HG02763 (cell line): Measurements from ENCODE around the gene PPP4R4.
"Not testable (repeated sequence)": the region's sequence is repeated elsewhere in the genome, so short reads cannot be mapped to it uniquely, and the experiment has no call there.

ENCODE experiments used
- ATAC-seq: cut with Tn5 transposase; IDR thresholded peaks from one replicate; pipeline ENCODE4 v1.9.1; 2021; ENCODE audit warnings: mild to moderate bottlenecking, moderate library complexity; ENCODE audit not compliant: unreplicated experiment

Gene PPP4R4

DNA sequence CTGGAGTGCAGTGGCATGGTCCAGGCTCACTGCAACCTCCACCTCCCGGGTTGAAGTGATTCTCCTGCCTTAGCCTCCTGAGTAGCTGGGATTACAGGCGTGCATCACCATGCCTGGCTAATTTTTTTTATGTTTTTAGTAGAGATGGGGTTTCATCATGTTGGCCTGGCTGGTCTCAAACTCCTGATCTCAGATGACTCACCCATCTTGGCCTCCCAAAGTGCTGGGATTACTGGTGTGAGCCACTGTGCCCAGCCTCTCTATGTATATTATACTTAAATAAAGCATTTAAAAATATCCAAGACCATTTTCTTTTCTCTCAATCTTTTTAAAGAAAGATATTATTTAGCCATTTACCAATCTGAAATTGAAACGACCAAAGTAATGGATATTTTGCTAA, 90.1 kb downstream of the PPP4R4 start:
- not testable (repeated sequence) for ATAC-seq

DNA sequence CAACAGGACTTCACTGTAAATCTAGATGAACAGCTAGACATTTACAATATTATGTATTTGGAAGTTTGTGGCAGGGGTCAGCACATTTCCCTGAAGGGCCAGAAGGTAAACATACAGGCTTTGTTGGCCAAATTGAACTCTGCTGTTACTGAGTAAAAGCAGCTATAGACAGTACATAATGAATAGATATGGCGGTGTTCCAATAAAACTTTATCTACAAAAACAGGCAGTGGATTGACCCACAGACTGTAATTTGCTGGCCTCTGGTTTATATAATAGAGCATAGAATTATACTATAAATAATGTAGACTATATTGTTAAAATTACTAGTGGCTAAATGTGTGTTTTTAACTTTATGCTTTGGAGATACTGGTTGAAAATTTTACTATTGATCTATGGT, 93.2 kb downstream of the PPP4R4 start:
- no peak for ATAC-seq

DNA sequence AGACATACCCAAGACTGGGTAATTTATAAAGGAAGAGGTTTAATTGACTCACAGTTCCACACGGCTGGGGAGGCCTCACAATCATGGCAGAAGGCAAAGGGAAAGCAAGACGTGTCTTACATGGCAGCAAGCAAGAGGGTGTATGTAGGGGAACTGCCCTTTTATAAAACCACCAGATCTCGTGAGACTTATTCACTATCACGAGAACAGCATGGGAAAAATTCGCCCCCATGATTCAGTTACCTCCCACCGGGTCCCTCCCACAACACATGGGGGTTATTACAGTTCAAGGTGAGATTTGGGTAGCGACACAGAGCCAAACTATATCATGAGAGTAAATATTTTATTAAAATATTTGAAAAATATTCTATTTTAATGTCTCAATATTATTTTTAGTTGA, 94.5 kb downstream of the PPP4R4 start:
- ATAC-seq: not testable (repeated sequence)

DNA sequence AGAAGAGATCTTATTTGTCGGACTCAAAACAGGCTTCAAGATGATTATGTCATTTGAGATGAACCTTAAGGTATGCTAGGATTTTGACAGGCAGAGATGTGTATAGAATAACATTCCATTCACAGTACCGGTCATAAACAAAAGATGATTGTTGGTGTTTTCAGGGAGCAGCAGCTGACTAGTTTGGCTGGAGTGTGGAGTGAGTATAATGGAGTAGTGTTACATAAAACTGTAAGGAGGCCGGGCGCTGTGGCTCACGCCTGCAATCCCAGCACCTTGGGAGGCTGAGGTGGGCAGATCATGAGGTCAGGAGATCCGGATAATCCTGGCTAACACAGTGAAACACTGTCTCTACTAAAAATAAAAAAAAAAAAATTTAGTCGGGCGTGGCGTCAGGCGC, 95.0 kb downstream of the PPP4R4 start:
- ATAC-seq: no peak

DNA sequence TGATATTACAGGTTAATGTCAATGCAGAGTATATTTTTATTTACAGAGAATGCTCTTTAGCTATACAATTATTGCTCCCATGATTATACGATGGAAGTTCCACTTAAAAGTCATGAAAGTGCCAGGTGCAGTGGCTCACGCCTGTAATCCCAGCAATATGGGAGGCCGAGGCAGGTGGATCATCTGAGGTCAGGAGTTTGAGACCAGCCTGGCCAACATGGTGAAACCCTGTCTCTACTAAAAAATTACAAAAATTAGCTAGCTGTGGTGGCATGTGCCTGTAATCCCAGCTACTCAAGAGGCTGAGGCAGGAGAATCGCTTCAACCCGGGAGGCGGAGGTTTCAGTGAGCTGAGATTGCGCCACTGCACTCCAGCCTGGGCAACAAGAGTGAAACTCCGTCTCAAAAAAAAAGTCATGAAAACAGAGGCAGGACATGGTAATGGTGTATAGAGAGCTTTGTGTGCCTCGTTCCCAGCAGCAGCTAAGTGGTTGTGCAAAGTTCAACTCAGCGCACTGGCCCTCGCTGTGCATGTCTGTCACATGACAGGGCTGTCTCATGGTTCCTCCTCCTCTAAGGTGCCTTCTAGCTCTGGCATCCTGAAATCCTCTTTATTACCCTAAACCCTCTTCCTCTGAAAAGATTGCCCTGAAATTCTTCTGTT, 102.9 kb downstream of the PPP4R4 start:
- not testable (repeated sequence) for ATAC-seq

DNA sequence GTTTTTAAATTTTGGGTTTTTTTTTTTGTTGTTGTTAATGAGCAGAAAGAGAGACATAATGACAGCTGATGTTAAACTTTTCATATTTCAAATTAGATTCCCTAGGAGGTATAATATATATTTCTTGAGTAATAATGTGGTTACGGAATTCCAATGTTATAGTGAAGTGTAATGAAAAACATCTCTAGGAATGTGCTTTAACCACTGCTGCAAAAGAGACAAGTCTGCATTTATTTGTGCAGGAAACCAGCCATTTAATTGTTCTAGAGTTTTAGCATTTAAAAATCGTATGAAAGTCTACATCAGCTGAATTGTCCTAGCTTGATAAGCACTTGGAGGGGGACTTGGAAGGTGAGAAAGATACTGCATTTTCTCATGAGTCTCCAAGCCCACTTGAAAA, 104.6 kb downstream of the PPP4R4 start:
- no peak for ATAC-seq

DNA sequence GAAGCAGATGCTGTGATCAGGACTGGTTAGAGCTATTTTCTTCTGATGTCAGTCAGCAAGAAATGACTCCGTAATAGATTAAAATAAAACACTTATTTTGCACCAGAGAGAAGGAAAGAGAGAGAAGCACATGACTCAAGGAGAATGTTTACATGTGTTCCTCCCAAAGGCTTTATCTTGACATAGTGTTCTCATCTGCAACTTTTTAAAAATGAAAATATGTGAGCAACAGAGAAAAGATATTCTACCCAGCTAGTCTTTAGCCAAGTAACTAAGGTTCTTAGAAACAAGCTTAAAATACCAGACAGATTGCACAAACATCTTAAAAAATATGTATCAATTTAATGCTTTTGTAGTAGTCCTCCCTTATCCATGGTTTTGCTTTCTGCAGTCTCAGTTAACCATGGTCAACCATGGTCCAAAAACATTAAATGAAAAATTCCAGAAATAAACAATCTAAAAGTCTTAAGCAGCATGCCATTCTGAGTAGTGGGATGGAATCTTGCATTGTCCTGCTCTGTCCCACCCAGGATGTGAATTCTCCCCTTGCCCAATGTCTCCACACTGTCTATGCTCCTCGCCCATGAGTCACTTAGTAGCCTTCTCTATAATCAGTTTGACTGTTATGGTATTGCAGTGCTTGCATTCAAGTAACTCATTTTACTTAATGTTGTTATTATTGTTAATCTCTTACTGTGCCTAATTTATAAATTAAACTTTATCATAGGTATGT, 109.0 kb downstream of the PPP4R4 start:
- no peak for ATAC-seq

DNA sequence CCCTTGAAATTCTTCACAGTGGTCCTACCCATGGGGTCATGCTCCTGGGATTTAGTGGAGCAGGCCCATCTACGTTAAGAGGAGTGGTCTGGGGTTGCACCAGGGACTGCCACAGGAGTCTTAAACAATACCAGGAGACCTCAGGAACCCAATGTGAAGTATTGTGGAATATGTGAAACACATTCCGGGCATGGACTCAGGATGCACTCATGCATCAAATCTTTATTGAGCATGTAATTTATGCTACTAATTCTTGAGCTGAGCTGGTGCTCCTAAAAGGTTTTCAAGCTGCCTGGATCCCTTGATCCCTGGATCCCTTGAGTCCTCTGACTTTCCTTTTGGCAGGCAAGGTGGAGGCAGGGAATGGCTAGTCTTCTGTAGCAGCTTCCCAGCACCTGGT, 110.1 kb downstream of the PPP4R4 start:
- no peak for ATAC-seq

DNA sequence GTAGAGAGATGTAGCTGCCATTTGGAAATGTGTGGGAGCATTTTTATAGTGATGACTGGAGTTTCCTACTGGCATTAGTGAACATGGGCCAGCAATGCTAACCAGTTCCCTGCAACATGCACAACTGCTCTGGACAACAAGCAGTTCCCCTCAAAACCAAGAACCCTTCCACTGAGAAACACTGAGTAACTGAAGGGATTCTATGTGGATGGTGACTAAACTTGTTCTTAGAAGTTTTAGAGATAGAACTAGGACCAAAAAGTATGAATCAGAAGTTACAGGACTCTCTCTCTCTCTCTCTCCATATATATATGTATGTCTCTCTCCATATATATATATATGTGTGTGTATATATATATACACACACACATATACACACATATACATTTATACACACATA, 111.0 kb downstream of the PPP4R4 start:
- no peak for ATAC-seq

DNA sequence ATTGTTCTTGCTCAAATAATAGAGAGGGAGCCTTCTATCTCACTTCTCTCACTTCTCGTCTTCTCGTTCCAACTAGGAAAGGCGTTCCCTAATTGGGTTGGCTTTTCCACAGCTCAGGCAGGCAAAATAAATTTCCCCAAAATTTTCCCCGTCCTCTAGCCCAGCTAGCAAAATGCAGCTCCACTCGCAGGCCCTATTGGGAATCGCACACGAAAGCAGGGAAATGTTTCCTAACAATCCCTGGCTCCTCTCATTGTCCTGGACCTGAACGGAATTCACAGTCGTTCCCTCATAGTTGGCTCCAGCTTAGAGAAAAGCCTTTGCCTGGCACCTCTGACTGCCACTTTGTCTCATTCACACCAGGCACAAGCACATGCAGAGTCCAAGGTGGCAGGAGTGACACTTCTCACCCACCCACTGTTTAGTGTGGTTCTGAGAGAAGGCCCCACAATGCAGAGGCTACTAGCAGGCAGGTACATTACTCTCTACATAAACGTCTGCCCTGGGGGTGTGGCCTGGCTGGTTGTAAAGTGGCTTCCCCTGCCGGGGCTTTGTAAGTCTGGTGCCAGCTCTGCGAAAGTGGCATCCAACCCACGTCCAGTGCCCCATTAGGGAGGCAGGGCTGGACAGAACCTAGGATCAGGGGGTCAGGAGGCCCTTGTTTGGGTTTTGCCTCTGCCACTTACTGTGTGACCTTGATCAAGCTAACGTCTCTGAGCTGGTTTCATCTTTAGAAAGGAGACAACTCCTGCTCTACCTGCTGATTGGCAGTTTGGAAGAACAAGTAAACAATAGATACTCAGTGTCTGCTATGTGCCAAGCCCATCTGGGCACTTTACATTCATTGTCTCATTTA, 114.7 kb downstream of the PPP4R4 start:
- no peak for ATAC-seq

DNA sequence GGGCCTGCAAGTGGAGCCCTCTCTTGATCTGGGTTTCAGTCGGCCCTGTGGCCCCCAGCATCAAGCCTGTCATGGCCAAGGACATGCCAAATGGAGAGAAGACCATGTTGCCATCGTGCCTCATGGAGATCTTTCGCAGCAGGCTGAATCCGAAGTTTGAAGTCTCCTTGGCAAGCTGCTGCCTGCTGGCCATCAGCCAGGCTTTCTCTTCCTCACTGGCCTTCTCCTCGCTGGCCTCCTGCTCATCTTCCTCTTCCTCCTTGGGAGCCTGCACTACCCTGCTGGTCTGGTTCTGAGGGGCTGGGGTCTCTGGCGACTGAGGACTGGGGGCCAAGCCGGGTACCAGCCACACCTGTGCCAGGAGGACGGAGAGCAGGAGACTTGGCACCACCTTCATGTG, 116.1 kb downstream of the PPP4R4 start:
- ATAC-seq: no peak

DNA sequence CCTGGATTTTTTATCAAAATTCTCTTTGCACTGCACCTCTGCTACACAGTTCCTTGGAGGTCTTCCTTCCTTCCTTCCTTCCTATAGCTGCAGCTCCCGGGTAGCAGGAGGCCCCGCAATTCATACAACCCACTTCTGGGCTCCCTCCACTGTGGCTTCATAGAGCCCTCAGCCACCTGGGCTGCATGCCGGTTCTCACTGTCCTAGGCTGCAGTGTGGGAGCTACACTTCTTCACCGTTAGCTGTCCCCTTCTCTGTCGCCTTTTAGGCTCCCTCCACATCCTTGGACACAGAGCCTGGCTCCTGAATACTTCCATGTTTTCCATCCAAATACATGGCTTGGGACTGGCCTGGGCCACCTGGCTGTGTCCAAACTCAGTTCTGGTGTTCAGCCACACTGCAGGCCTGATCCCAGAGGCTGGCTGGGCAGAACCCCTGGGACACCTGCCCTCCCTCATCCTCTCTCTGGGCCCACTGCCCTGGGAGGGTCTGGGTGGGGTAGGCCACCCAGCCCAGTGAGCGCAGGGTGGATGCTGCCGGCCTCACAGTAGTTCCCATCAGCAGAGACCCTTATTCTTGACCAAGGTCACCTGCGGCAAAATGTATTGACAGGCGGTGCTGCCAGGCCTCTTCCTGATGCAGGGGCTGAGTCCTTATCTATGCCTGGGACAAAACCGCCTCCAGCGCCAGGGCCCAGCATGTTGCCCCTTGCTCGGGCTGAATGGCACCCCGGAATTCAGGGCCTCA, 117.2 kb downstream of the PPP4R4 start:
- ATAC-seq: no peak

DNA sequence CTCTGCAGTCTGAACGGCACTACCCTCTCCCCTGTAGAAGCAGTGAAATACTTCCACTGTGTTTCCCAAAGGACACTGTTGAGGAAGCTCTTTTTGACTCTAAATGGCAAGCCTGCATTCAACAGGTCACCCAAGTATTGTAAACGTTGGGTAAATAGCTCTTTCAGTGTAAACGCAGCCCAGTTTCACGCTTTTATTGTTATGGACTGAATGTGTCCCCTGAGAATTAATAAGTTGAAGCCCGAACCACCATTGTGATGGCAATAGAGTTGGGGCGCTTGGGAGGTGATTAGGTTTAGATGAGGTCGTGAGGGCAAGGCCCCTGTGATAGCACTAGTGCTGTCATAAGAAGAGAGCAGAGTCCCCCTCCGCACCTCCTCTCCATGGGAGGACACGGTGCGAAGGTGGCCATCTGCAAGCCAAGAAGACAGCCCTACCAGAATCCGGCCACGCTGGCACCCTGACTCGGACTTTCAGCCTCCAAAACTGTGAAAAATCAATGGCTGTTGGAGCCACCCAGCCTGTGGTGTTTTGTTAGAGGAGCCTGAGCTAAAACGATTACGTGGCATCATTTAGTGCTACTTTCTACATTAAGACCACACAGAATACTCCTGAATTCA, 117.9 kb downstream of the PPP4R4 start:
- no peak for ATAC-seq

DNA sequence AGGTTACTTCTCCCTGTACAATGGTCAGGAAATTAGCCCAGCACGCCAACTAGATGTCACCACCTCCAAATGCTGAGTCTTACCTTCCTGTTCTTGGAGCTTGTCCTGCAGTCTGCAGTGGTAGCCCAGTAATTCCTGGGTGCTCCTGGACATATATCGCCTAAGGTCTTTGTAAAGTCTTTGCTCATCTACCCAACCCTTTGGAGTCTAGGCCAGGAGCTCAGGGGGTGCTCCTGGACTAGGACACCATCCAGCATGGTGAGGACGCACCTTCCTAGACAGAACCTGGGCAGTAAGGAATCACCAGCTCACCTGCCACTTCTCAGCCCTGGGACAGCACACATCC, 118.4 kb downstream of the PPP4R4 start:
- ATAC-seq: no peak

DNA sequence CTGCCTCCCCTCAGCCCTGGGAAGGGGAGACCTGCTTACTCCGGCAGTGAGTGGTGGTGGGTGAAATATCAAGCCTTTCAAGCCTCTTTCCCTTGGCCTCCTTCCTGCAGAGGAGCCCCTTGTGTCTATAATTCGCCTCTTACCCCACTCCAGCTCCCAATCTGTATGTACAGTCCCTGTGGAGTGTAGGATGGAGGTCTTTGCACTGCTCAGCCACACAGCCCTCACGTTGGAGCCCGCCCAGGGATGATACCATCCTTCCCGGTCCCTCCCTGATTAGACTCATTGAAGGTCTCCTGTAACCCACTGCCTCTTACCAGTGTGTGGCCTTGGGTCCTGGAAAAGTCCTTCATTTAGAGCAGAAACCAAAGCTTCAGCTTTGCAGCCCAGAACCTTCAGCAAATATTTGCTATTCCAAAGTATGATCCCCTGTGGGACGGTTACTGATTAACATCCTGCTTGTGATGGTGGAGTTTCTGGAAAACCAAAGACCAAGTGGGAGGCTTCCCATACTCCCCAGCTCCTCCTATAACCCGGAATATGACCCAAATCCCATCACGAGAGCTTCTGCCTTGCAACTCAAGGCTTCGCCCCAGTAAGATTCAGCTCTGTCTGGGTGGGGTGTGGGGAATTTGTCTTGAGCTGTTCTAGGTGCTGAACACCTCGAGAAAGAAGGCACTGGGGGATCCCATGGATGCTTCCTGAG, 118.9 kb downstream of the PPP4R4 start, which contains the start of gene SERPINA10:
SERPINA10 (minus strand) TSS at position 397 of the 706 bp plus-strand sequence. CDS start 2,675 bp downstream, outside the sequence.
- ATAC-seq: no peak

DNA sequence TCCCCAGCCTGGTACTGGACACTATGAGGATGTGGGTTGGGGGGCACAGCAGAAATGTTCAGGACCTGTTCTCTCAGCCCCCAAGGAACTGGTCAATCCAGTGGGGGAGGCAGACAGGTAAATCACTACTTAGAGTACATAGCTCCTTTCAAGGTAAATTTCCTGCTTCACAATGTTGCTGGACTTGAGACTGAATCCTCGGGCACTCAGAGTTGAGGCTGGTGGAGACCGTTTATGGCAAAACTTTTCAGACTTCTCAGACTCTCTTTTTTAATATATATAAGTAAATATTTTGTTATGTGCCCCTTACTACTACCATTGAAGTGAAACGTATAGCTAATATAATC, 119.4 kb downstream of the PPP4R4 start:
- ATAC-seq: no peak

DNA sequence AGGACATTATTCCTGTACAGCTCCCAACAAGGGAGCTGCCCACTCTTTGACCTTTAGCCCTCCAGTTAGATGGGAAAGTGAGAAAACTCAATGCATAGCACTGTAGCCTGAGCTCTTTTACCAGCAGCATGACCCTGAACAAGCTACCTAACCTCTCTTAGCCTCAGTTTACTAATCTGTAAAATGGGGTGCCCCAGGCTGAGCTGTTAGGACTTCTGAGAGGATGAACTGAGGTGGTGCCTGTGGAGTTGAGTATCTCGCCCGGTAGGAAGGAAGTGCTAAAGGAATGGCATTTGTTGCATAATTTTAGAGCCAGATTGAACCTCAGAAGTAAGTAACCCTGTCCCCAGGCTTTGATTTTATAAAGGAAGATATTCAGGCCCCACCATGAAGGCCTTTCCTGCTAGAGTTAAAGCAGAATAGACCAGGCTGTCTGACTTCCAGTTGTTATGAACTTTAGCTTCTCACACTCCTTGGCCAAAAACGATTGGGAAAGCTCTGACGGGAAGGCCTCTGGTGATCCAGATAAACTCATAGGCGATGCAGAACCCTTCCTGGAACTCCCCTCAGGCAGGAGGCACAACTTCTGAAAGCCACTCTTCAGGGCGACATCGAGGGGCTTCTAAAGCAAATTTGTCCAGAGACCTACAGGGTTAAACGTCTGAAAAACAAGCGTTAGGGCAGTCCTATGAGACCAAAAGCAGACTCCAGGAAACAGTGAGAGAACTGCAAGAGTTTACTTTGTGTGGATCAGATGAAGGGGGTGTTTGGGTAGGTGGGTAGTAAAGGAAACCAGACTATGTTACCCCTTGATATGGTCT, 121.4 kb downstream of the PPP4R4 start:
- no peak for ATAC-seq

DNA sequence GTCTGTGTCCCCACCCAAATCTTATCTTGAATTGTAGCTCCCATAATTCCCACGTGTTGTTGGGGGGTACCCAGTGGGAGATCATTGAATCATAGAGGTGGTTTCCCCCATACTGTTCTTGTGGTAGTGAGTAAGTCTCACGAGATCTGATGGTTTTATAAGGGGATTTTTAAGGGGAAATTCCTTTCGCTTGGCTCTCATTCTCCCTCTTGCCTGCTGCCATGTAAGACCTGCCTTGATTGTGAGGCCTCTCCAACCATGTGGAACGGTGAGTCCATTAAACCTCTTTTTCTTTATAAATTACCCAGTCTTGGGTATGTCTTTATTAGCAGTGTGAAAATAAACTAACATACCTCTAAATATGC, 122.0 kb downstream of the PPP4R4 start:
- not testable (repeated sequence) for ATAC-seq

DNA sequence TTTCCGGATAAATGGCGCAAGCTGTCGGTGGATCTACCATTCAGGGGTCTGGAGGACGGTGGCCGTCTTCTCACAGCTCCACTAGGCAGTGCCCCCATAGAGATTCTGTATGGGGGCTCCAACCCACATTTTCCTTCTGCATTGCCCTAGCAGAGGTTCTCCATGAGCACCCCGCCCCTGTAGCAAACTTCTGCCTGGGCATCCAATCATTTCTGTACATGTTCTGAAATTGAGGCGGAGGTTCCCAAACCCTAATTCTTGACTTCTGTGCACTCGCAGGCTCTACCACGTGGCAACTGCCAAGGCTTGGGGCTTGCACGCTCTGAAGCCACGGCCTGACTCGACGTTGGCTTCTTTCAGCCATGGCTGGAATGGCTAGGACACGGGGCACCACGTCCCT, 124.0 kb downstream of the PPP4R4 start:
- ATAC-seq: no peak
